HepG2 (cell line): ENCODE data around the gene ARL16. TPM values are rescaled to one million over a fixed set of nuclear protein-coding genes. Genes with fewer than 3 reads are reported as not detected.

Source experiments
- GTF2F1 ChIP-seq: fragments of 150-350 bp; IDR thresholded peaks from 2 replicates; pipeline ENCODE4 v1.6.1; 2014; ENCODE audit warnings: low read length
- HDAC1 ChIP-seq: sonication (generic); formaldehyde crosslinking; IDR thresholded peaks from 2 replicates; pipeline ENCODE4 v1.5.1; 2020; ENCODE audit warnings: mild to moderate bottlenecking, missing genetic modification reagents
- HNRNPLL ChIP-seq: fragments of 200-400 bp; formaldehyde crosslinking; IDR thresholded peaks from 2 replicates; pipeline ENCODE4 v1.6.1; 2017; ENCODE audit warnings: mild to moderate bottlenecking, low read depth, low read length; ENCODE audit not compliant: poor library complexity, severe bottlenecking
- HOXA3 ChIP-seq: sonication (generic); formaldehyde crosslinking; IDR thresholded peaks from 2 replicates; pipeline ENCODE4 v1.5.0; 2020; ENCODE audit warnings: missing genetic modification reagents
- JUND ChIP-seq: sonication (generic); formaldehyde crosslinking; IDR thresholded peaks from 2 replicates; pipeline ENCODE4 v1.8.0; 2022; ENCODE audit warnings: mild to moderate bottlenecking, missing genetic modification reagents
- ZC3H4 ChIP-seq: sonication (generic); formaldehyde crosslinking; IDR thresholded peaks from 2 replicates; pipeline ENCODE4 v1.4.0; 2020; ENCODE audit warnings: missing genetic modification reagents, borderline replicate concordance
- ZNF224 ChIP-seq: sonication (generic); formaldehyde crosslinking; IDR thresholded peaks from 2 replicates; pipeline ENCODE4 v1.5.0; 2020; ENCODE audit warnings: mild to moderate bottlenecking, missing genetic modification reagents
- ZNF558 ChIP-seq: sonication (generic); formaldehyde crosslinking; IDR thresholded peaks from 2 replicates; pipeline ENCODE4 v1.9.0; 2022; ENCODE audit warnings: mild to moderate bottlenecking, missing genetic modification reagents, borderline replicate concordance
- ZNF629 ChIP-seq: sonication (generic); formaldehyde crosslinking; conservative IDR thresholded peaks from 2 replicates; pipeline ENCODE4 v1.5.0; 2020; ENCODE audit warnings: missing genetic modification reagents
- ZZZ3 ChIP-seq: sonication (generic); formaldehyde crosslinking; IDR thresholded peaks from 2 replicates; pipeline ENCODE4 v1.4.0; 2020; ENCODE audit warnings: missing genetic modification reagents, mild to moderate bottlenecking, borderline replicate concordance
- polyA plus RNA-seq, 8 experiments: library from polyadenylated mRNA; depleted of rRNA in 3 of 8; stranded (reverse) in 7 of 8; unstranded in 1 of 8; fragments of >200 nt; fragmentation: Illumina TruSeq in 4 of 8; extraction: Trizol in 4 of 8; gene quantifications; 2 replicates each; pipeline versions ENCODE4 v1.2.1 to v1.2.3, GENCODE V29; 2011 to 2016; ENCODE audit warnings: low read depth in 4 of 8, missing spikeins in 1 of 8, mixed read lengths in 1 of 8; ENCODE audit not compliant: insufficient read depth in 1 of 8
- total RNA-seq, 5 experiments: library from RNA; depleted of rRNA; stranded (reverse); fragments of >200 nt; fragmentation: Illumina TruSeq; extraction: Trizol; gene quantifications; 2 replicates each; pipeline ENCODE4 v1.2.3, GENCODE V29; 2016; ENCODE audit warnings: low read depth in 1 of 5
- TF ChIP-seq, protein P1 (sequence below): sonication (generic); formaldehyde crosslinking; IDR thresholded peaks from 2 replicates; pipeline ENCODE4 v1.8.1; 2023; ENCODE audit warnings: mild to moderate bottlenecking, moderate library complexity, missing genetic modification reagents
- TF ChIP-seq, protein P2 (sequence below): sonication (generic); formaldehyde crosslinking; IDR thresholded peaks from 2 replicates; pipeline ENCODE4 v1.4.0; 2020; ENCODE audit warnings: missing genetic modification reagents
- TF ChIP-seq, protein P3 (sequence below): sonication (generic); formaldehyde crosslinking; IDR thresholded peaks from 2 replicates; pipeline ENCODE4 v1.8.1; 2022; ENCODE audit warnings: mild to moderate bottlenecking, missing genetic modification reagents
- TF ChIP-seq, protein P4 (sequence below): sonication (generic); formaldehyde crosslinking; IDR thresholded peaks from 2 replicates; pipeline ENCODE4 v1.4.0; 2020; ENCODE audit warnings: missing genetic modification reagents
- TF ChIP-seq, protein P5 (sequence below): sonication (generic); formaldehyde crosslinking; IDR thresholded peaks from 2 replicates; pipeline ENCODE4 v1.4.0; 2020; ENCODE audit warnings: mild to moderate bottlenecking, low read depth, missing genetic modification reagents
- TF ChIP-seq, protein P6 (sequence below): sonication (generic); formaldehyde crosslinking; IDR thresholded peaks from 2 replicates; pipeline ENCODE4 v1.4.0; 2020; ENCODE audit warnings: missing genetic modification reagents, low read depth, mild to moderate bottlenecking, borderline replicate concordance

ARL16 gene
- total and polyA plus RNA-seq, 2 of the 13 experiments (the other 11 are each of a cell fraction or from before 2014, with no cell fraction given): 20.8 to 30.8 TPM

DNA sequence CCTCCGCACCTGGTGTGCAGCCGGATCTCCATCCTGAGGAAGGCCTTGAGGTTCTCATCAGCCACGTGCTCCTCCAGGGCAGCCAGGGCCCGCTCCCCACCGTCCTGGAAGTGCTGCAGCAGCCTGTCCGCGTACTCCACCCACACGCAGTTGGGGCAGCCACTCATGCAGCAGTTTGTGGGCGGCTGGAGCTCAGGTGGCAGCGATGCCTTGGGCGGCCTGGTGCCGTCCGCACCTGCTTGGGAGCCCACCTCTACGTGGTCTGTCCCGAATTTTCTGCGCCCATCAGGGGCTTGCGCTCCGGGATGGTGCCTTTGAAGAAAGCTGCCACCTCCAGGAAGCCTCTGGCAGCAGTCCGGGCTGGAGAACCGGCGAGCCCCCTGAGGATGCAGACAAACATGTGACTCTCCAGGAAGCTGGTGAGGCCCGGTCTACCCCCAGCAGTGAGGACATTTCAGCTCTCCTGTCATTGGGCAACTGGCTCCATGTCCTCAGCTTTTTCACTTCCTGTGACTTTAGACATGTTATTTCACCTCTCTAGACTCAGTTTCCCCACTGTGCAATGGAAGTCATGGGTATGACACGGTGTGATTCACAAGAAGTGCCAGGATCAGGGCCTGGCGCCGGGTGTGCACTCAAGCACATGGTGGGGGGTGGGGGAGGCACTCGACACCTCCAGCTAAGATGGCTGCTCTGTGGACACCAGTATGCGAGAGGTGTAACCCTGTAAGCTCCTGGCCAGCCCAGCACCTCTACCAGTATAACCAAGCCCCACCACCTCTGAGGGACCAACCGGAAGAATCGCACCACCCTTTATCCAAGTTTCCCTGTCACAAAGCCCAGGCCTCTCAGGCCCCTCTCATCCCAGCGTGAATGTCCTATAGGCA is 18.1 kb downstream of the ARL16 start (continued):
- TF ChIP-seq, protein P1, sequence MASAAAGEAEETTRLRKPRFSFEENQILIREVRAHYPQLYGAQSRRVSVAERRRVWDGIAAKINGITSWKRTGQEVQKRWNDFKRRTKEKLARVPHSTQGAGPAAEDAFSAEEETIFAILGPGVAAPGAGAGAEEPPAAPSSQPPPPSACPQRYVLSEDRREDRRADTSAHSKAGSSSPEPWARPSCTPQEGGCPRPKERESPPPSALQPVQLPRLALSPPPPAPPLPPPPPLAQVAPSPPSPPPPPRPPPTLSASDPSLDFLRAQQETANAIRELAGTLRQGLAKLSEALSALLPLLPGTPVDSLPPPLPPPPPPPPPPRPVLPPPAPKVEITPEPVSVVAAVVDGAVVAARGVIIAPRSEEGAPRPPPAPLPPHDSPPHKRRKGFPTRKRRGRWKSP (CRISPR knock-in tag): peak; percentile 22; the same call in 1 of the 2 replicates
- TF ChIP-seq, protein P2, sequence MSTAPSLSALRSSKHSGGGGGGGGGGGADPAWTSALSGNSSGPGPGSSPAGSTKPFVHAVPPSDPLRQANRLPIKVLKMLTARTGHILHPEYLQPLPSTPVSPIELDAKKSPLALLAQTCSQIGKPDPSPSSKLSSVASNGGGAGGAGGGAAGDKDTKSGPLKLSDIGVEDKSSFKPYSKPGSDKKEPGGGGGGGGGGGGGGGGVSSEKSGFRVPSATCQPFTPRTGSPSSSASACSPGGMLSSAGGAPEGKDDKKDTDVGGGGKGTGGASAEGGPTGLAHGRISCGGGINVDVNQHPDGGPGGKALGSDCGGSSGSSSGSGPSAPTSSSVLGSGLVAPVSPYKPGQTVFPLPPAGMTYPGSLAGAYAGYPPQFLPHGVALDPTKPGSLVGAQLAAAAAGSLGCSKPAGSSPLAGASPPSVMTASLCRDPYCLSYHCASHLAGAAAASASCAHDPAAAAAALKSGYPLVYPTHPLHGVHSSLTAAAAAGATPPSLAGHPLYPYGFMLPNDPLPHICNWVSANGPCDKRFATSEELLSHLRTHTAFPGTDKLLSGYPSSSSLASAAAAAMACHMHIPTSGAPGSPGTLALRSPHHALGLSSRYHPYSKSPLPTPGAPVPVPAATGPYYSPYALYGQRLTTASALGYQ: no peak
- TF ChIP-seq ZNF629 (CRISPR knock-in tag) (no peak), HNRNPLL (no peak), ZC3H4 (peak; percentile 74; the same call in 1 of the 2 replicates), HDAC1 (CRISPR knock-in tag) (no peak), ZNF558 (peak; percentile 80; the same call in 1 of the 2 replicates), ZNF224 (CRISPR knock-in tag) (peak; percentile 61; the same call in 1 of the 2 replicates), GTF2F1 (no peak), JUND (CRISPR knock-in tag) (no peak), HOXA3 (peak; percentile 58), ZZZ3 (no peak)
- TF ChIP-seq, protein P3, sequence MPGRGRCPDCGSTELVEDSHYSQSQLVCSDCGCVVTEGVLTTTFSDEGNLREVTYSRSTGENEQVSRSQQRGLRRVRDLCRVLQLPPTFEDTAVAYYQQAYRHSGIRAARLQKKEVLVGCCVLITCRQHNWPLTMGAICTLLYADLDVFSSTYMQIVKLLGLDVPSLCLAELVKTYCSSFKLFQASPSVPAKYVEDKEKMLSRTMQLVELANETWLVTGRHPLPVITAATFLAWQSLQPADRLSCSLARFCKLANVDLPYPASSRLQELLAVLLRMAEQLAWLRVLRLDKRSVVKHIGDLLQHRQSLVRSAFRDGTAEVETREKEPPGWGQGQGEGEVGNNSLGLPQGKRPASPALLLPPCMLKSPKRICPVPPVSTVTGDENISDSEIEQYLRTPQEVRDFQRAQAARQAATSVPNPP (CRISPR knock-in tag): no peak
- TF ChIP-seq, protein P4, sequence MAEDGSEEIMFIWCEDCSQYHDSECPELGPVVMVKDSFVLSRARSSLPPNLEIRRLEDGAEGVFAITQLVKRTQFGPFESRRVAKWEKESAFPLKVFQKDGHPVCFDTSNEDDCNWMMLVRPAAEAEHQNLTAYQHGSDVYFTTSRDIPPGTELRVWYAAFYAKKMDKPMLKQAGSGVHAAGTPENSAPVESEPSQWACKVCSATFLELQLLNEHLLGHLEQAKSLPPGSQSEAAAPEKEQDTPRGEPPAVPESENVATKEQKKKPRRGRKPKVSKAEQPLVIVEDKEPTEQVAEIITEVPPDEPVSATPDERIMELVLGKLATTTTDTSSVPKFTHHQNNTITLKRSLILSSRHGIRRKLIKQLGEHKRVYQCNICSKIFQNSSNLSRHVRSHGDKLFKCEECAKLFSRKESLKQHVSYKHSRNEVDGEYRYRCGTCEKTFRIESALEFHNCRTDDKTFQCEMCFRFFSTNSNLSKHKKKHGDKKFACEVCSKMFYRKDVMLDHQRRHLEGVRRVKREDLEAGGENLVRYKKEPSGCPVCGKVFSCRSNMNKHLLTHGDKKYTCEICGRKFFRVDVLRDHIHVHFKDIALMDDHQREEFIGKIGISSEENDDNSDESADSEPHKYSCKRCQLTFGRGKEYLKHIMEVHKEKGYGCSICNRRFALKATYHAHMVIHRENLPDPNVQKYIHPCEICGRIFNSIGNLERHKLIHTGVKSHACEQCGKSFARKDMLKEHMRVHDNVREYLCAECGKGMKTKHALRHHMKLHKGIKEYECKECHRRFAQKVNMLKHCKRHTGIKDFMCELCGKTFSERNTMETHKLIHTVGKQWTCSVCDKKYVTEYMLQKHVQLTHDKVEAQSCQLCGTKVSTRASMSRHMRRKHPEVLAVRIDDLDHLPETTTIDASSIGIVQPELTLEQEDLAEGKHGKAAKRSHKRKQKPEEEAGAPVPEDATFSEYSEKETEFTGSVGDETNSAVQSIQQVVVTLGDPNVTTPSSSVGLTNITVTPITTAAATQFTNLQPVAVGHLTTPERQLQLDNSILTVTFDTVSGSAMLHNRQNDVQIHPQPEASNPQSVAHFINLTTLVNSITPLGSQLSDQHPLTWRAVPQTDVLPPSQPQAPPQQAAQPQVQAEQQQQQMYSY (CRISPR knock-in tag): no peak
- TF ChIP-seq, protein P5, sequence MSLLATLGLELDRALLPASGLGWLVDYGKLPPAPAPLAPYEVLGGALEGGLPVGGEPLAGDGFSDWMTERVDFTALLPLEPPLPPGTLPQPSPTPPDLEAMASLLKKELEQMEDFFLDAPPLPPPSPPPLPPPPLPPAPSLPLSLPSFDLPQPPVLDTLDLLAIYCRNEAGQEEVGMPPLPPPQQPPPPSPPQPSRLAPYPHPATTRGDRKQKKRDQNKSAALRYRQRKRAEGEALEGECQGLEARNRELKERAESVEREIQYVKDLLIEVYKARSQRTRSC: no peak
- TF ChIP-seq, protein P6, sequence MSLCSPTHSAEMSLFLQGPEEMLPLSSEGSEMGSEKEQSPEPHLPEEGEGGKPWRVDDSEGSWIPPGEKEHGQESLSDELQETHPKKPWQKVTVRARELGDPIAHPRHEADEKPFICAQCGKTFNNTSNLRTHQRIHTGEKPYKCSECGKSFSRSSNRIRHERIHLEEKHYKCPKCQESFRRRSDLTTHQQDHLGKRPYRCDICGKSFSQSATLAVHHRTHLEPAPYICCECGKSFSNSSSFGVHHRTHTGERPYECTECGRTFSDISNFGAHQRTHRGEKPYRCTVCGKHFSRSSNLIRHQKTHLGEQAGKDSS (CRISPR knock-in tag): no peak
